NT2/D1 (cell line): ENCODE data around the gene FBXO47.

Experiments used
- SUZ12 ChIP-seq: IDR thresholded peaks from 2 replicates; pipeline ENCODE4 v1.6.1; 2011; ENCODE audit not compliant: insufficient read length, insufficient read depth; ENCODE audit errors: extremely low read depth
- YY1 ChIP-seq: IDR thresholded peaks from 2 replicates; pipeline ENCODE4 v1.6.1; 2011; ENCODE audit not compliant: insufficient read length, insufficient read depth
- ZNF274 ChIP-seq: IDR thresholded peaks from 2 replicates; pipeline ENCODE4 v1.6.1; 2011; ENCODE audit warnings: mild to moderate bottlenecking, low read depth, low read length

- TF ChIP-seq YY1 (no peak), SUZ12 (no peak), ZNF274 (no peak)
Measured at GRCh38 chr17:38904892-38905291, 62.3 kb downstream of the FBXO47 start.
